HCT116 (cell line): ENCODE data around the gene ATP5F1D. TPM values are rescaled to one million over a fixed set of nuclear protein-coding genes. Genes with fewer than 3 reads are reported as not detected.
A peak's percentile ranks its signal among the peaks of the same experiment; 100 is the strongest.
"Not testable (repeated sequence)": the region's sequence is repeated elsewhere in the genome, so short reads cannot be mapped to it uniquely, and the experiment has no call there.

Experiments used
- ATAC-seq: fragments of 200-7000 bp; cut with Tn5 transposase; 2 replicates; pipeline ENCODE4 v1.9.1; 2020; ENCODE audit warnings: mild to moderate bottlenecking, moderate library complexity
- BruUV-seq: library from RNA; stranded (reverse); fragments of 400-500 nt; replicated peaks from 2 replicates; lab custom pipeline; 2021; lab: Mats Ljungman, UMichigan
- CTCF ChIA-PET: fragments of 300-600 bp; sonication (Branson Sonifier 250); formaldehyde crosslinking; loops from one replicate; lab custom pipeline; 2021; ENCODE audit warnings: antibody characterized with exemption; lab: Charles Lee
- POLR2A ChIA-PET: fragments of 300-600, 350-600 bp; sonication (Branson Sonifier 250); formaldehyde crosslinking; loops from one replicate; lab custom pipeline; 2021; ENCODE audit warnings: antibody characterized with exemption; lab: Charles Lee
- RAD21 ChIA-PET, 2 experiments: fragments of 300-600 bp; sonication (Branson Sonifier 250); formaldehyde crosslinking; loops; one replicate each; lab custom pipeline; 2023; ENCODE audit warnings: low total read pairs in 2 of 2; ENCODE audit not compliant: uncharacterized antibody in 2 of 2, unreplicated experiment in 2 of 2, low non-redundant PET in 1 of 2; lab: Charles Lee
- DNase-seq: peaks from one replicate; pipeline ENCODE4 v3.0.0-alpha.2; 2010; ENCODE audit warnings: low read depth, low spot score
- H2AFZ ChIP-seq: fragments of 200-600 bp; shearing (Covaris generic), sonication (generic); 2 replicates; pipeline ENCODE4 v1.6.1; 2017; ENCODE audit warnings: low read depth, mixed run types, mixed read lengths, antibody characterized with exemption, low read length; ENCODE audit not compliant: poor library complexity, severe bottlenecking
- H3K27ac ChIP-seq: 2 replicates; pipeline ENCODE4 v1.5.1; 2012; ENCODE audit warnings: low read depth, low read length
- H3K27me3 ChIP-seq: fragments of 200-600 bp; sonication (generic); 2 replicates; pipeline ENCODE4 v1.6.1; 2016; ENCODE audit warnings: mixed run types, low read length, mixed read lengths; ENCODE audit not compliant: insufficient read depth
- H3K36me3 ChIP-seq, 2 experiments: fragments of 200-500 bp in 1 of 2; fragments of 200-600 bp in 1 of 2; sonication (Bioruptor generic) in 1 of 2; sonication (generic) in 1 of 2; 2 replicates each; pipeline versions ENCODE4 v1.5.1 to v1.6.1; 2014 to 2016; ENCODE audit warnings: low read length in 2 of 2, inconsistent platforms in 1 of 2, mixed read lengths in 1 of 2, mixed run types in 1 of 2; ENCODE audit not compliant: insufficient read depth in 2 of 2, control insufficient read depth in 1 of 2
- H3K4me1 ChIP-seq, 2 experiments: fragments of 200-600 bp in 1 of 2; sonication (generic) in 1 of 2; 2 replicates each; pipeline versions ENCODE4 v1.5.1 to v1.6.1; 2012 to 2017; ENCODE audit warnings: low read length in 2 of 2, inconsistent platforms in 1 of 2, mild to moderate bottlenecking in 1 of 2, mixed read lengths in 1 of 2, mixed run types in 1 of 2, moderate library complexity in 1 of 2; ENCODE audit not compliant: insufficient read depth in 2 of 2, control insufficient read depth in 1 of 2
- H3K4me2 ChIP-seq: fragments of 200-600 bp; sonication (generic); 2 replicates; pipeline ENCODE4 v1.6.1; 2017; ENCODE audit warnings: mixed run types, low read length, mixed read lengths
- H3K4me3 ChIP-seq, 2 experiments: fragments of 200-600 bp in 1 of 2; sonication (generic) in 1 of 2; replicated peaks in 1 of 2; 2 replicates each; pipeline ENCODE4 v1.5.1; 2011 to 2016; ENCODE audit warnings: low read length in 2 of 2, control low read depth in 1 of 2, low read depth in 1 of 2, mild to moderate bottlenecking in 1 of 2, mixed read lengths in 1 of 2, mixed run types in 1 of 2
- H3K79me2 ChIP-seq: fragments of 200-600 bp; sonication (generic); 2 replicates; pipeline ENCODE4 v1.6.1; 2017; ENCODE audit warnings: mild to moderate bottlenecking, mixed run types, low read length, moderate library complexity, mixed read lengths; ENCODE audit not compliant: insufficient read depth
- H3K9ac ChIP-seq: fragments of 200-600 bp; sonication (generic); 2 replicates; pipeline ENCODE4 v1.6.1; 2016; ENCODE audit warnings: low read length, mixed read lengths
- H3K9me2 ChIP-seq: fragments of 200-600 bp; sonication (generic), shearing (Covaris generic); 2 replicates; pipeline ENCODE4 v1.6.1; 2017; ENCODE audit warnings: mixed run types, mild to moderate bottlenecking, moderate library complexity; ENCODE audit not compliant: insufficient read depth
- H3K9me3 ChIP-seq, 2 experiments: fragments of 200-500 bp in 1 of 2; fragments of 200-600 bp in 1 of 2; sonication (Bioruptor generic) in 1 of 2; sonication (generic) in 1 of 2; 2 replicates each; pipeline ENCODE4 v1.6.1; 2014 to 2017; ENCODE audit warnings: low read length in 2 of 2, mixed read lengths in 2 of 2, inconsistent platforms in 1 of 2, low read depth in 1 of 2, mild to moderate bottlenecking in 1 of 2, mixed run types in 1 of 2, moderate library complexity in 1 of 2; ENCODE audit not compliant: control insufficient read depth in 1 of 2, insufficient read depth in 1 of 2
- H4K20me1 ChIP-seq: fragments of 200-600 bp; sonication (generic), shearing (Covaris generic); 2 replicates; pipeline ENCODE4 v1.6.1; 2017; ENCODE audit warnings: mixed run types, mild to moderate bottlenecking, moderate library complexity; ENCODE audit not compliant: insufficient read depth
- CBX3 ChIP-seq: IDR thresholded peaks from 2 replicates; pipeline ENCODE4 v1.6.1; 2012; ENCODE audit warnings: low read depth
- EGR1 ChIP-seq: IDR thresholded peaks from 2 replicates; pipeline ENCODE4 v1.6.1; 2012; ENCODE audit warnings: low read depth
- ELF1 ChIP-seq: IDR thresholded peaks from 2 replicates; pipeline ENCODE4 v1.6.1; 2012; ENCODE audit warnings: low read depth, borderline replicate concordance
- EZH2 ChIP-seq: fragments of 200-600 bp; sonication (generic); IDR thresholded peaks from 2 replicates; pipeline ENCODE4 v1.6.1; 2017; ENCODE audit warnings: antibody characterized with exemption, mixed run types
- EZH2phosphoT487 ChIP-seq: fragments of 200-600 bp; IDR thresholded peaks from 2 replicates; pipeline ENCODE4 v1.6.1; 2018; ENCODE audit warnings: antibody characterized with exemption, borderline replicate concordance
- FOSL1 ChIP-seq: IDR thresholded peaks from 2 replicates; pipeline ENCODE4 v1.6.1; 2012; ENCODE audit warnings: low read depth
- JUND ChIP-seq: IDR thresholded peaks from 2 replicates; pipeline ENCODE4 v1.6.1; 2012
- POLR2A ChIP-seq: IDR thresholded peaks from 2 replicates; pipeline ENCODE4 v1.7.0; 2011; ENCODE audit warnings: borderline replicate concordance; ENCODE audit not compliant: insufficient read depth, insufficient read length; ENCODE audit errors: extremely low read depth
- POLR2AphosphoS5 ChIP-seq: IDR thresholded peaks from 2 replicates; pipeline ENCODE4 v1.6.1; 2011; ENCODE audit warnings: mild to moderate bottlenecking, low read depth, low read length, moderate library complexity
- RAD21 ChIP-seq: IDR thresholded peaks from 2 replicates; pipeline ENCODE4 v1.6.1; 2012; ENCODE audit warnings: low read depth, mild to moderate bottlenecking
- SP1 ChIP-seq: IDR thresholded peaks from 2 replicates; pipeline ENCODE4 v1.6.1; 2012; ENCODE audit warnings: low read depth
- SRF ChIP-seq: IDR thresholded peaks from 2 replicates; pipeline ENCODE4 v1.6.1; 2012; ENCODE audit warnings: low read depth
- TCF7L2 ChIP-seq: IDR thresholded peaks from 2 replicates; pipeline ENCODE4 v1.7.0; 2011; ENCODE audit warnings: borderline replicate concordance, inconsistent platforms; ENCODE audit not compliant: insufficient read depth, insufficient read length; ENCODE audit errors: extremely low read depth
- YY1 ChIP-seq: IDR thresholded peaks from 2 replicates; pipeline ENCODE4 v1.6.1; 2011; ENCODE audit warnings: low read length, low read depth, moderate library complexity, mild to moderate bottlenecking; ENCODE audit not compliant: insufficient replicate concordance; ENCODE audit errors: extremely low read depth
- ZNF274 ChIP-seq: fragments of 200-500 bp; sonication (Bioruptor generic); IDR thresholded peaks from 2 replicates; pipeline ENCODE4 v1.6.1; 2014; ENCODE audit warnings: mild to moderate bottlenecking, low read depth, low read length, inconsistent platforms
- intact Hi-C: fragments of 100-400 bp; cut with micrococcal nuclease; formaldehyde crosslinking; loops from 2 replicates; pipeline ENCODE4 v1.10.0; 2022
- total RNA-seq: library from RNA; stranded (reverse); gene quantifications from one replicate; pipeline ENCODE4 v1.2.1, GENCODE V29; 2021; ENCODE audit not compliant: unreplicated experiment
- TF ChIP-seq, protein P1 (sequence below): IDR thresholded peaks from 2 replicates; pipeline ENCODE4 v1.6.1; 2012; ENCODE audit warnings: low read depth
- TF ChIP-seq, protein P2 (sequence below): IDR thresholded peaks from 2 replicates; pipeline ENCODE4 v1.6.1; 2012

Gene ATP5F1D
- total RNA-seq, 1 experiment from 2014 or later: 428 TPM

DNA sequence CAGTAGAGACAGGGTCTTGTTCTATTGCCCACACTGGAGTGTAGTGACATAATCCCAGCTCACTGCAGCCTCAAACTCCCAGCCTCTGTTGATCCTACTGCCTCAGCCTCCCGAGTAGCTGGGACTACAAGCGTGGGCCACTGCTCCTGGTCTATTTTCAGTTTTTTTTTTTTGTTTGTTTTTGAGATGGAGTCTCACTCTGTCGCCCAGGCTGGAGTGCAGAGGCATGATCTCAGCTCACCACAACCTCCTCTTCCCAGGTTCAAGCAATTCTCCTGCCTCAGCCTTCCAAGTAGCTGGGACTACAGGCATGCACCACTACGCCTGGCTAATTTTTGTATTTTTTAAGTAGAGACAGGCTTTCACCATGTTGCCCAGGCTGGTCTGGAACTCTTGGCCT lies 40.9 kb upstream of the ATP5F1D start:
- H3K27ac ChIP-seq, H3K9me3 ChIP-seq, H3K79me2 ChIP-seq, H3K4me2 ChIP-seq, H2AFZ ChIP-seq, POLR2A ChIA-PET, H4K20me1 ChIP-seq, RAD21 ChIA-PET, ATAC-seq, H3K27me3 ChIP-seq, H3K9ac ChIP-seq, CTCF ChIA-PET, DNase-seq, H3K9me2 ChIP-seq, BruUV-seq, intact Hi-C loops, H3K36me3 ChIP-seq, H3K4me3 ChIP-seq: not testable (repeated sequence)
- peaks cover 13 to 18% of the 10 kb centered on the region in 2 experiments for H3K4me1 ChIP-seq

DNA sequence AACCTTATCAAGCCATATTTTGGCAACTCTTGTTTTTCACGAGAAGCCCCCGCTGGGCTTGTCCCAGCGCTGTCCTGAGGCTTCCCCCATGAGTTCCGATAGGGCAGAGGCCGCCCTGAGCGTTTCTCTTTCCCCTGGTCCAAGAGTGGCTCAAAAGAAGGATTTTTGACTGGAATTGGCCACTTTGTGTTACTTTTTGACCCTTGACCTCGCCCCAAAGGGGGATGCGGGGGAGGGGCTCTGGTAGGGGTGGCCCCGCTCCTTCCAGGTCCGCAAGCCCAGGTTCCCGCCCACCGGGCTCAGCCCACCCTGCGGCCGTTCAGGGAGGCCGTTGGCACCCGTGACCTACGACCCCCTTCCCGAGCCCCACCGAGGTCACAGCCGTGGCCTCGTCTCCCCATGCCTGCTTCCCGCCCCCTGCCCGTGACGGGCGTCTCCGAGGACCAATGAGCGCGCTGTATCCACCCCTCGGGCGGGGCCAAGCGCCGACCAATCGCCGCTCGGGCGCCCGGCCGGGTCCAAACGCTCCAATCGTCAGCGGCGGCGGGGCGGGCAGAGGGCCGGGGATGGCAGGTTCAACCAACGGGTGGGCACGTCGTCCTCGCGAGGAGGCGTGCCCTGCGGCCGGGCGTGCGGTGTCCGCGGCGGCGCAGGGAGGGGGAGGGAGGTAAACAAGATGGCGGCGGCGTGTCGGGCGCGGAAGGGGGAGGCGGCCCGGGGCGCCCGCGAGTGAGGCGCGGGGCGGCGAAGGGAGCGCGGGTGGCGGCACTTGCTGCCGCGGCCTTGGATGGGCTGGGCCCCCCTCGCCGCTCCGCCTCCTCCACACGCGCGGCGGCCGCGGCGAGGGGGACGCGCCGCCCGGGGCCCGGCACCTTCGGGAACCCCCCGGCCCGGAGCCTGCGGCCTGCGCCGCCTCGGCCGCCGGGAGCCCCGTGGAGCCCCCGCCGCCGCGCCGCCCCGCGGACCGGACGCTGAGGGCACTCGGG lies 36.1 kb upstream of the ATP5F1D start, which contains the start of gene STK11:
Gene STK11, plus strand, starts transcription at position 665 of the 986 bp plus-strand sequence. CDS start 1,136 bp downstream, outside the sequence.
- Histone ChIP-seq H3K9ac (peak within 1 kb of the TSS; percentile 85), H3K79me2 (peaks cover 43% of the 10 kb centered on the region), H3K9me3 (no peaks in the 10 kb centered on the region), H2AFZ (no peak within 1 kb of the TSS), H3K9me2 (no peaks in the 10 kb centered on the region), H3K27me3 (no peaks in the 10 kb centered on the region), H4K20me1 (no peaks in the 10 kb centered on the region), H3K4me1 (peaks cover 38 to 47% of the 10 kb centered on the region in 2 experiments), H3K27ac (peak within 1 kb of the TSS; percentile 94), H3K36me3 (peaks cover 0 to 16% of the 10 kb centered on the region in 2 experiments; a peak in 2 of 4 replicates), H3K4me2 (peak within 1 kb of the TSS; percentile 89), H3K4me3 (peak within 1 kb of the TSS; percentile 82)
- peak; percentile 89 for DNase-seq
- POLR2A ChIA-PET: no interaction called here
- no TSS peak for BruUV-seq
- CTCF ChIA-PET: no interaction called here
- RAD21 ChIA-PET: no interaction called here
- ATAC-seq: peak; percentile 98
- intact Hi-C loops: no loop called here
- TF ChIP-seq, protein P1, sequence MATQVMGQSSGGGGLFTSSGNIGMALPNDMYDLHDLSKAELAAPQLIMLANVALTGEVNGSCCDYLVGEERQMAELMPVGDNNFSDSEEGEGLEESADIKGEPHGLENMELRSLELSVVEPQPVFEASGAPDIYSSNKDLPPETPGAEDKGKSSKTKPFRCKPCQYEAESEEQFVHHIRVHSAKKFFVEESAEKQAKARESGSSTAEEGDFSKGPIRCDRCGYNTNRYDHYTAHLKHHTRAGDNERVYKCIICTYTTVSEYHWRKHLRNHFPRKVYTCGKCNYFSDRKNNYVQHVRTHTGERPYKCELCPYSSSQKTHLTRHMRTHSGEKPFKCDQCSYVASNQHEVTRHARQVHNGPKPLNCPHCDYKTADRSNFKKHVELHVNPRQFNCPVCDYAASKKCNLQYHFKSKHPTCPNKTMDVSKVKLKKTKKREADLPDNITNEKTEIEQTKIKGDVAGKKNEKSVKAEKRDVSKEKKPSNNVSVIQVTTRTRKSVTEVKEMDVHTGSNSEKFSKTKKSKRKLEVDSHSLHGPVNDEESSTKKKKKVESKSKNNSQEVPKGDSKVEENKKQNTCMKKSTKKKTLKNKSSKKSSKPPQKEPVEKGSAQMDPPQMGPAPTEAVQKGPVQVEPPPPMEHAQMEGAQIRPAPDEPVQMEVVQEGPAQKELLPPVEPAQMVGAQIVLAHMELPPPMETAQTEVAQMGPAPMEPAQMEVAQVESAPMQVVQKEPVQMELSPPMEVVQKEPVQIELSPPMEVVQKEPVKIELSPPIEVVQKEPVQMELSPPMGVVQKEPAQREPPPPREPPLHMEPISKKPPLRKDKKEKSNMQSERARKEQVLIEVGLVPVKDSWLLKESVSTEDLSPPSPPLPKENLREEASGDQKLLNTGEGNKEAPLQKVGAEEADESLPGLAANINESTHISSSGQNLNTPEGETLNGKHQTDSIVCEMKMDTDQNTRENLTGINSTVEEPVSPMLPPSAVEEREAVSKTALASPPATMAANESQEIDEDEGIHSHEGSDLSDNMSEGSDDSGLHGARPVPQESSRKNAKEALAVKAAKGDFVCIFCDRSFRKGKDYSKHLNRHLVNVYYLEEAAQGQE: no peak
- no peak for TF ChIP-seq EZH2phosphoT487
- TF ChIP-seq RAD21: no peak
- TF ChIP-seq SRF: no peak
- no peak for TF ChIP-seq ZNF274
- TF ChIP-seq YY1: peak; percentile 93
- peak; percentile 98 for TF ChIP-seq SP1
- no peak for TF ChIP-seq TCF7L2
- TF ChIP-seq FOSL1: no peak
- peak; percentile 50; the same call in 1 of the 2 replicates for TF ChIP-seq EGR1
- TF ChIP-seq POLR2AphosphoS5: peak; percentile 67
- TF ChIP-seq EZH2: no peak
- no peak for TF ChIP-seq ELF1
- no peak for TF ChIP-seq CBX3
- no peak for TF ChIP-seq JUND
- TF ChIP-seq POLR2A: no peak
- TF ChIP-seq, protein P2, sequence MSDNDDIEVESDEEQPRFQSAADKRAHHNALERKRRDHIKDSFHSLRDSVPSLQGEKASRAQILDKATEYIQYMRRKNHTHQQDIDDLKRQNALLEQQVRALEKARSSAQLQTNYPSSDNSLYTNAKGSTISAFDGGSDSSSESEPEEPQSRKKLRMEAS: peak; percentile 51; the same call in 1 of the 2 replicates
